ENCODE measurements around the gene GOLGA6L1.
"Not testable (repeated sequence)": the region's sequence is repeated elsewhere in the genome, so short reads cannot be mapped to it uniquely, and the experiment has no call there.

The GOLGA6L1 gene, protein sequence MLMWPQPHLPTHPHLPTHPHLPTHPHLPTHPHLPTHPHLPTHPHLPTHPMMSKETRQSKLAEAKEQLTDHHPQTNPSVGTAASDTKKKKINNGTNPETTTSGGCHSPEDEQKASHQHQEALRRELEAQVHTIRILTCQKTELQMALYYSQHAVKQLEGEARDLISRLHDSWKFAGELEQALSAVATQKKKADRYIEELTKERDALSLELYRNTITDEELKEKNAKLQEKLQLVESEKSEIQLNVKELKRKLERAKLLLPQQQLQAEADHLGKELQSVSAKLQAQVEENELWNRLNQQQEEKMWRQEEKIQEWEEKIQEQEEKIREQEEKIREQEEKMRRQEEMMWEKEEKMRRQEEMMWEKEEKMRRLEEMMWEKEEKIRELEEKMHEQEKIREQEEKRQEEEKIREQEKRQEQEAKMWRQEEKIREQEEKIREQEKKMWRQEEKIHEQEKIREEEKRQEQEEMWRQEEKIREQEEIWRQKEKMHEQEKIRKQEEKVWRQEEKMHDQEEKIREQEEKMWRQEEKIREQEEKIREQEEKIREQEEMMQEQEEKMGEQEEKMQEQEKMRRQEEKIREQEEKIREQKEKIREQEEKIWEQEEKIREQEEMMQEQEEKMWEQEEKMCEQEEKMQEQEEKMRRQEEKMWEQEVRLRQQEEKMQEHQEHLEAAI

GRCh38 chr15:23136722-23137121 is at the start of gene GOLGA6L1:
Gene GOLGA6L1 (minus strand): TSS chr15:23136822. CDS start chr15:23136731, 91 bp downstream.
- DNase-seq (ENCODE audit: low read depth in 2 of 2) = not testable (repeated sequence)

DNA sequence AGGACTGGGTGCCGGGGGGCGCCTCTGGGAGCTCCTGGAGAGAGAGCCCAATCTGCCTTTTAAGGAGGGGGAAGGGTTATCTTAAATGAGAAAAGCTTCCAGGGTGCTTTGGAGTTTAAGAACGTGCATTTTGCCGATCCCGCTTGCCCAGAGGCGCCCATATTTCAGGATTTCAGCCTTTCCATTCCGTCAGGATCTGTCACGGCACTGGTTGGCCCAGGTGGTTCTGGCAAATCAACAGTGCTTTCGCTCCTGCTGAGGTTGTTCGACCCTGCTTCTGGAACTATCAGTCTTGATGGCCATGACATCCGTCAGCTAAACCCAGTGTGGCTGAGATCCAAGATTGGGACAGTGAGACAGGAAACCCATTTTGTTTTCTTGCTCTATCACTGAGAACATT is 44.6 kb upstream of the GOLGA6L1 start:
- not testable (repeated sequence) for DNase-seq (ENCODE audit: low read depth in 2 of 2)

DNA sequence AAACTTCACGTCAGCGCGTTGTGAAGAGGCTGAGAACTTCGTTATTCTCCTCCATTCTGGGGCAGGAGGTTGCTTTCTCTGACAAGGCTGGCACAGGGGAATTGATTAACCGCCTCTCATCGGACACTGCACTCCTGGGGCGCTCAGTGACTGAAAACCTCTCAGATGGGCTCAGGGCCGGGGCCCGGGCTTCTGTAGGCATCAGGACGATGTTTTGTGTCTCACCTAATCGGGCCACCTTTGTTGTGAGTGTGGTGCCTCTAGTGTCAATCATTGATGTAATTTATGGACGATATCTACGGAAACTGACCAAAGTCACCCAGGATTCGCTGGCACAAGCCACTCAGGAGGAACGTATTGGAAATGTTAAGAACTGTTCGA is 43.9 kb upstream of the GOLGA6L1 start:
- DNase-seq (ENCODE audit: low read depth in 2 of 2) = not testable (repeated sequence)

DNA sequence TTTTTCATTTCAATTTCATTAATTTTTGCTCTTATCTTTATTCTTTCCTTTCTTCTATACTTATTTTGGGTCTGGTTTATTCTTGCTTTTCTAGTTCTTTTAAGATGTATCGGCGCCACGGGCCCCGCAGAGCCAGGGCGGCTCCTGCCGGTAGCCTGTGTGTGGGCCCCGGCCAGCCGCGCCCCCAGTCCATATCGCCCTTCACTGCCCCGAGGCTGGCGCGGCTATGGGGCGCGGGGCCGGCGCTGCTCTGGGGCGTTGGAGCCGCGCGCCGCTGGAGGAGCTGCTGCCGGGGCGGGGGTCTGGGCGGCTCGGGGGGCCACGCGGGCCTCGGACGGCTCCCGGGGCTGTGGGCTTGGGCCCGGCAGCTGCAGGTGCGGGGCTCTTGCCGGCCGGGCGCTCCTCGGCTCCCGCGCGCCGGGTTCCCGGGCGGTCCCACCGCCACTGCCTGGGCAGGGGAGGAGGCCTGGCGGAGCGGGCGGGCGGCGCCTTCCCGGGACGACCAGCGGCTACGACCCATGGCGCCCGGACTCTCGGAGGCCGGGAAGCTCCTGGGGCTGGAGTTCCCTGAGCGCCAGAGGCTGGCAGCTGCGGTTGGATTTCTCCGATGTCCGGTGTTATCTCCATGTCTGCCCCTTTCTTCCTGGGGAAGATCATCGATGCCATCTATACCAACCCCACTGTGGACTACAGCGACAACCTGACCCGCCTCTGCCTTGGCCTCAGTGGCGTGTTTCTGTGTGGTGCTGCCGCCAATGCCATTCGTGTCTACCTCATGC is 43.3 kb upstream of the GOLGA6L1 start:
- not testable (repeated sequence) for DNase-seq (ENCODE audit: low read depth in 2 of 2)

DNA sequence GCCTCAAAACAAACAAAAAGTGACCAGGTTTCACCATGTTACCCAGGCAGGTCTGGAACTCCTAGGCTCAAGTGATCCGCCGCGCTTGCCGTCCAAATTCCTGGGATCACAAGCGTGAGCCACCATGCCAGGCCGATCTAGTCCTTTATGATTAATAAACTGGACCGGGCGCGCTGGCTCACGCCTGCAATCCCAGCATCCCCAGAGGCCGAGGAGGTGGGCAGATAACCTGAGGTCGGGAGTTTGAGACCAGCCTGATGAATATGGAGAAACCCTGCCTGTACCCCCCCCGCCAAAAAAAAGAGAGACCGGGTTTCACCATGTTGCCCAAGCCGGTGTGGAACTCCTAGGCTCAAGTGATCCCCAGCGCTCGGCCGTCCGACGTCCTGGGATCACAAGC is 40.1 kb upstream of the GOLGA6L1 start:
- DNase-seq (ENCODE audit: low read depth in 2 of 2) = not testable (repeated sequence)

GRCh38 chr15:23175606-23176005 is 39.0 kb upstream of the GOLGA6L1 start:
- DNase-seq (ENCODE audit: low read depth in 2 of 2) = not testable (repeated sequence)

DNA sequence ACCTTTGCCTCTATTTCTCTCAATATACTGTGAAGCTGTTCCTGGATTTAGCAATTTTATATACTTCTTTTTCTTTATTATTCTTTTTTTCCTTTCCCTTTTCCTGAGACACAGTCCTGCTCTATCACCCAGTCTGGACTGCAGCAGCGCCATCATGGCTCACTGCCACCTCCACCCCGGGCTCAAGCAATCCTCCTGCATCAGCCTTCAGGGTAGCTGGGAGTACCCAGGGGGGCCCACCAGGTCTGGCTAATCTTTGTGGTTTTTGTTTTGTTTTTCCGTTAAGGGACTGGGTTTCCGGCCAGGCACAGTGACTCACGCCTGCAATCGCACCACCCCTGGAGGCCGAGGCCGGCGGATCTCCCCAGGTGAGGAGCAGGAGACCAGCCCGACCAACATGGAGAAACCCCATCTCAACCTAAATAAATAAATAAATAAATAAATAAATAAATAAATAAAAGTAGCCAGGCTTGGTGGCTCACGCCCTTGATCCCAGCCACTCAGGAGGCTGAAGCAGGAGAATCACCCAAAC is 38.1 kb upstream of the GOLGA6L1 start:
- DNase-seq (ENCODE audit: low read depth in 2 of 2) = not testable (repeated sequence)

DNA sequence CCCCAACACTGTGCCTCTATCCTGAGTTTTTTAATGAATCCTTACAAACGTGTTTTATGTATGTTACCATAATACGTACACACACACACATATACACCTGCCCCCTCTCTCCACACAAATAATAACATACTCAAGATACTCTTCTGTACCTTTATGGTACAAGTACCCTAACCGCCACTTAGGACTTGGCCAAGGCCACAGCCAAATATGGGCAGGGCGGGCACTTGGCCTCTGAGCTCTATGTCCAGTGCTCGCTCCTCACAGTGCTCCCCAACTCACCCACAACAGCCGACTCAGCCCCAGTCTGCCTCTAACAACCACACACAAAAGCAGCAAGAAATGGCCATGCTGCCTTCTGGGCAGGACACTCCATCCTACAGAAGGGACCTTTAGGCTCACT is 3.8 kb downstream of the GOLGA6L1 start:
- not testable (repeated sequence) for DNase-seq (ENCODE audit: low read depth in 2 of 2)

DNA sequence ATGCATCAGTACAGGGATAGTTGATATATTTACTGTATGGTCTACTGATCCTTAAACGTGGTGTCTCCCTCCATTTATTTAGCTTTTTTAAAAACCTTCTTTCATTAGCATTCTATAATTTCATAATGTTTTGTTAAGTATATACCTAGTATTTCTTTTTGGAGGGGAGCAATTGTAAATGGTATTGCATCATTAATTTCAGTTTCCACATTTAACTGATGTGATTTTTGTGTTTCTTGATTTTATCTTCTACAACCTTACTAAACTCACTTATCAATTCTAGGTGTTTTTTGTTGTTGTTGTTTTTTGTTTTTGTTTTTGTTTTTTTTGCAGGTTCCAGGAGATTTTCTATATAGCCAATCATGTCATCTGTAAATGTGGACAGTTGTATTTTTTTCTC is 18.4 kb downstream of the GOLGA6L1 start:
- DNase-seq (ENCODE audit: low read depth in 2 of 2) = no peak

GRCh38 chr15:23095796-23096195 is 40.8 kb downstream of the GOLGA6L1 start:
- no peak for DNase-seq (ENCODE audit: low read depth in 2 of 2)

GRCh38 chr15:23083115-23083514 is 53.5 kb downstream of the GOLGA6L1 start:
- no peak for DNase-seq (ENCODE audit: low read depth in 2 of 2)

- not testable (repeated sequence) for DNase-seq (ENCODE audit: low read depth in 2 of 2)
These were observed 54.5 kb downstream of the GOLGA6L1 start for GRCh38 chr15:23081996-23082737.

GRCh38 chr15:23081271-23081670 is 55.4 kb downstream of the GOLGA6L1 start:
- DNase-seq (ENCODE audit: low read depth in 2 of 2) = no peak

DNA sequence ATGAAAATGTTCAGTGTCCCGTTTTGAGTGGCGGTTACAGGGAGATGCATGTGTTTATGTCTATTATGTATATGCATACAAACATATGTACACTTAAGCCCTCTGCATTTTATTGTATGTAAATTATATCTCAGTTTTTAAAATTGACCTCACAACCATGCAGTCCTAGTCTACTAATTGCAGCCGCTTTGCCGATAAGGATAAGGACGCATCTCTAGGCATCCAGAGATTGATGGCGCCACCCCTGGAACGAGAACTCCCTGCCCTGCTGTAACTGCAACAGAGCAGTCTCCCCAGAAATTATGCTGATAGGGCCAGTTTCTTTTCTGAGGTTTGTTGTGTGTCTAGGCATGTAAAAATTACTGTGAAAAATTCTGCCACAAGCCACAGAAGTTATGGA is 56.9 kb downstream of the GOLGA6L1 start:
- no peak for DNase-seq (ENCODE audit: low read depth in 2 of 2)
